Karpas-422 (cell line): ENCODE measurements around the gene MRPL12. TPM values are rescaled to one million over a fixed set of nuclear protein-coding genes. Genes with fewer than 3 reads are reported as not detected.

ENCODE experiments used
- DNase-seq: peaks from one replicate; pipeline ENCODE4 v3.0.0-alpha.2; 2015
- H2AFZ ChIP-seq: fragments of 200-600 bp; sonication (generic); 2 replicates; pipeline ENCODE4 v1.6.1; 2014; ENCODE audit warnings: antibody characterized with exemption, low read length, mixed read lengths
- H3K27ac ChIP-seq: fragments of 200-600 bp; sonication (generic); 2 replicates; pipeline ENCODE4 v1.5.1; 2014; ENCODE audit warnings: mild to moderate bottlenecking, low read length, moderate library complexity
- H3K27me3 ChIP-seq: fragments of 200-600 bp; sonication (generic); 2 replicates; pipeline ENCODE4 v1.6.1; 2014; ENCODE audit warnings: low read length, mixed read lengths
- H3K36me3 ChIP-seq: fragments of 200-600 bp; sonication (generic); 2 replicates; pipeline ENCODE4 v1.6.1; 2014; ENCODE audit warnings: low read length, mixed read lengths; ENCODE audit not compliant: insufficient read depth
- H3K4me1 ChIP-seq: fragments of 200-600 bp; sonication (generic); 2 replicates; pipeline ENCODE4 v1.6.1; 2014; ENCODE audit warnings: mild to moderate bottlenecking, low read length, mixed read lengths
- H3K4me2 ChIP-seq: fragments of 200-600 bp; sonication (generic); 2 replicates; pipeline ENCODE4 v1.6.1; 2014; ENCODE audit warnings: low read length, low read depth, mild to moderate bottlenecking; ENCODE audit not compliant: poor library complexity, severe bottlenecking
- H3K4me3 ChIP-seq: fragments of 200-600 bp; sonication (generic); 2 replicates; pipeline ENCODE4 v1.5.1; 2014; ENCODE audit warnings: mild to moderate bottlenecking, antibody characterized with exemption, low read length, mixed read lengths
- H3K79me2 ChIP-seq: fragments of 200-600 bp; sonication (generic); 2 replicates; pipeline ENCODE4 v1.6.1; 2014; ENCODE audit warnings: mild to moderate bottlenecking, low read length, mixed read lengths
- H3K9ac ChIP-seq: fragments of 200-600 bp; sonication (generic); 2 replicates; pipeline ENCODE4 v1.6.0; 2014; ENCODE audit warnings: low read length
- H3K9me2 ChIP-seq: fragments of 200-600 bp; sonication (generic), shearing (Covaris generic); replicated peaks from 2 replicates; pipeline ENCODE4 v1.6.0; 2014; ENCODE audit warnings: mild to moderate bottlenecking, low read length, moderate library complexity; ENCODE audit not compliant: insufficient read depth
- H3K9me3 ChIP-seq: fragments of 300-700, 200-600 bp; sonication (generic); 2 replicates; pipeline ENCODE4 v1.6.1; 2014; ENCODE audit warnings: low read length, mixed read lengths
- H4K20me1 ChIP-seq: fragments of 200-600 bp; sonication (generic); 2 replicates; pipeline ENCODE4 v1.6.1; 2014; ENCODE audit warnings: mild to moderate bottlenecking, antibody characterized with exemption, low read length, low read depth; ENCODE audit not compliant: insufficient read depth
- total RNA-seq: library from RNA; depleted of rRNA; stranded (reverse); fragments of >200 nt; shearing (Covaris generic); gene quantifications from 2 replicates; pipeline ENCODE4 v1.2.3, GENCODE V29; 2014; ENCODE audit warnings: low replicate concordance

The MRPL12 gene
- total RNA-seq, 1 experiment from 2014 or later: 13.6 TPM

GRCh38 chr17:81691608-81692007 is 11.6 kb upstream of the MRPL12 start:
- Histone ChIP-seq H3K4me1 (no peaks in the 10 kb centered on the region), H3K9ac (no peak overlapping the region), H3K79me2 (peaks cover 9% of the 10 kb centered on the region), H4K20me1 (peaks cover 8% of the 10 kb centered on the region; the same call in 1 of the 2 replicates), H3K9me3 (no peaks in the 10 kb centered on the region), H2AFZ (no peak overlapping the region), H3K9me2 (no peaks in the 10 kb centered on the region), H3K36me3 (peaks cover 5% of the 10 kb centered on the region; the same call in 1 of the 2 replicates), H3K4me2 (no peak overlapping the region), H3K27ac (no peak overlapping the region), H3K27me3 (no peaks in the 10 kb centered on the region), H3K4me3 (no peak overlapping the region)
- no peak for DNase-seq

- Histone ChIP-seq H3K79me2 (peaks cover 2% of the 10 kb centered on the region; the same call in 1 of the 2 replicates), H3K4me3 (no peak overlapping the region), H3K9me2 (no peaks in the 10 kb centered on the region), H3K36me3 (peaks cover 6% of the 10 kb centered on the region; the same call in 1 of the 2 replicates), H4K20me1 (peaks cover 8% of the 10 kb centered on the region; the same call in 1 of the 2 replicates), H2AFZ (no peak overlapping the region), H3K27ac (no peak overlapping the region), H3K4me1 (no peaks in the 10 kb centered on the region), H3K9me3 (no peaks in the 10 kb centered on the region), H3K27me3 (no peaks in the 10 kb centered on the region), H3K9ac (no peak overlapping the region), H3K4me2 (no peak overlapping the region)
- DNase-seq: no peak
Measured at GRCh38 chr17:81693509-81694210, 9.5 kb upstream of the MRPL12 start.

GRCh38 chr17:81694810-81695209 is 8.4 kb upstream of the MRPL12 start:
- Histone ChIP-seq H3K27ac (no peak overlapping the region), H3K79me2 (peaks cover 8% of the 10 kb centered on the region), H3K36me3 (peaks cover 11% of the 10 kb centered on the region; the same call in 1 of the 2 replicates), H3K4me2 (no peak overlapping the region), H3K4me3 (no peak overlapping the region), H4K20me1 (peaks cover 8% of the 10 kb centered on the region; the same call in 1 of the 2 replicates), H3K9me3 (no peaks in the 10 kb centered on the region), H3K4me1 (no peaks in the 10 kb centered on the region), H3K9me2 (no peaks in the 10 kb centered on the region), H3K9ac (no peak overlapping the region), H2AFZ (no peak overlapping the region), H3K27me3 (no peaks in the 10 kb centered on the region)
- no peak for DNase-seq

GRCh38 chr17:81695211-81695610 is 8.0 kb upstream of the MRPL12 start:
- H3K27me3 ChIP-seq: no peaks in the 10 kb centered on the region
- H3K9ac ChIP-seq: no peak overlapping the region
- H2AFZ ChIP-seq: no peak overlapping the region
- no peaks in the 10 kb centered on the region for H3K4me1 ChIP-seq
- no peak overlapping the region for H3K27ac ChIP-seq
- DNase-seq: no peak
- H3K9me2 ChIP-seq: no peaks in the 10 kb centered on the region
- H3K36me3 ChIP-seq: peaks cover 11% of the 10 kb centered on the region; the same call in 1 of the 2 replicates
- H3K4me3 ChIP-seq: no peak overlapping the region
- no peaks in the 10 kb centered on the region for H3K9me3 ChIP-seq
- H3K4me2 ChIP-seq: no peak overlapping the region
- peaks cover 8% of the 10 kb centered on the region; the same call in 1 of the 2 replicates for H4K20me1 ChIP-seq
- peaks cover 8% of the 10 kb centered on the region for H3K79me2 ChIP-seq

GRCh38 chr17:81695801-81696200 is 7.4 kb upstream of the MRPL12 start:
- no peak overlapping the region for H3K27ac ChIP-seq
- no peaks in the 10 kb centered on the region for H3K9me2 ChIP-seq
- no peak overlapping the region for H3K4me2 ChIP-seq
- no peak overlapping the region for H2AFZ ChIP-seq
- H3K4me3 ChIP-seq: no peak overlapping the region
- H3K4me1 ChIP-seq: peaks cover 3% of the 10 kb centered on the region
- peaks cover 11% of the 10 kb centered on the region for H3K79me2 ChIP-seq
- H3K27me3 ChIP-seq: no peaks in the 10 kb centered on the region
- peaks cover 10% of the 10 kb centered on the region for H4K20me1 ChIP-seq
- no peaks in the 10 kb centered on the region for H3K9me3 ChIP-seq
- H3K36me3 ChIP-seq: peaks cover 11% of the 10 kb centered on the region; the same call in 1 of the 2 replicates
- no peak for DNase-seq
- H3K9ac ChIP-seq: no peak overlapping the region

GRCh38 chr17:81696218-81696941 is 6.8 kb upstream of the MRPL12 start:
- Histone ChIP-seq H4K20me1 (peaks cover 14% of the 10 kb centered on the region), H3K79me2 (peaks cover 17% of the 10 kb centered on the region), H3K4me1 (peaks cover 9% of the 10 kb centered on the region), H3K4me2 (no peak overlapping the region), H3K9me3 (no peaks in the 10 kb centered on the region), H3K9me2 (no peaks in the 10 kb centered on the region), H3K9ac (no peak overlapping the region), H3K27ac (no peak overlapping the region), H3K27me3 (no peaks in the 10 kb centered on the region), H2AFZ (no peak overlapping the region), H3K36me3 (peaks cover 11% of the 10 kb centered on the region; the same call in 1 of the 2 replicates), H3K4me3 (no peak overlapping the region)
- no peak for DNase-seq

- Histone ChIP-seq H3K27ac (no peak overlapping the region), H3K36me3 (peaks cover 11% of the 10 kb centered on the region; the same call in 1 of the 2 replicates), H3K9me2 (no peaks in the 10 kb centered on the region), H3K27me3 (no peaks in the 10 kb centered on the region), H3K4me3 (no peak overlapping the region), H2AFZ (no peak overlapping the region), H3K4me2 (no peak overlapping the region), H3K79me2 (peaks cover 28% of the 10 kb centered on the region), H3K9ac (no peak overlapping the region), H4K20me1 (peaks cover 24% of the 10 kb centered on the region), H3K4me1 (peaks cover 16% of the 10 kb centered on the region), H3K9me3 (no peaks in the 10 kb centered on the region)
- no peak for DNase-seq
Measured at GRCh38 chr17:81697261-81698044, 5.7 kb upstream of the MRPL12 start.
